Measurements from ENCODE around the gene NRN1L.
"Not testable (repeated sequence)": the region's sequence is repeated elsewhere in the genome, so short reads cannot be mapped to it uniquely, and the experiment has no call there.

NRN1L gene

GRCh38 chr16:67860589-67861398 is 23.9 kb upstream of the NRN1L start:
- no peak for DNase-seq (ENCODE audit: low read depth, low spot score)
- no peak overlapping the region for H3K4me3 ChIP-seq (ENCODE audit: low read length)
- H3K27me3 ChIP-seq (ENCODE audit: control insufficient read depth, insufficient read depth, low read length), result no peaks in the 10 kb centered on the region
- WGBS (ENCODE audit: insufficient coverage, insufficient read length), result no CpG with 5 or more reads among the region's 8 CpGs
- peaks cover 4% of the 10 kb centered on the region; the same call in 1 of the 2 replicates for H3K4me1 ChIP-seq (ENCODE audit: control insufficient read depth, insufficient read depth, low read length)
- no peak overlapping the region for H3K27ac ChIP-seq (ENCODE audit: low read length)
- peaks cover 13% of the 10 kb centered on the region for H3K36me3 ChIP-seq (ENCODE audit: control insufficient read depth, insufficient read depth, low read length)
- H3K9me3 ChIP-seq (ENCODE audit: control insufficient read depth, insufficient read depth, low read length), result no peaks in the 10 kb centered on the region

GRCh38 chr16:67861877-67862276 is 22.8 kb upstream of the NRN1L start:
- H3K36me3 ChIP-seq (ENCODE audit: control insufficient read depth, insufficient read depth, low read length), result peaks cover 13% of the 10 kb centered on the region
- peaks cover 3% of the 10 kb centered on the region; the same call in 1 of the 2 replicates for H3K4me1 ChIP-seq (ENCODE audit: control insufficient read depth, insufficient read depth, low read length)
- H3K4me3 ChIP-seq (ENCODE audit: low read length), result no peak overlapping the region
- no peaks in the 10 kb centered on the region for H3K9me3 ChIP-seq (ENCODE audit: control insufficient read depth, insufficient read depth, low read length)
- H3K27me3 ChIP-seq (ENCODE audit: control insufficient read depth, insufficient read depth, low read length), result no peaks in the 10 kb centered on the region
- WGBS (ENCODE audit: insufficient coverage, insufficient read length), result no CpG with 5 or more reads among the region's 6 CpGs
- DNase-seq (ENCODE audit: low read depth, low spot score), result no peak
- H3K27ac ChIP-seq (ENCODE audit: low read length), result no peak overlapping the region

GRCh38 chr16:67862623-67863583 is 21.8 kb upstream of the NRN1L start:
- no peaks in the 10 kb centered on the region for H3K27me3 ChIP-seq (ENCODE audit: control insufficient read depth, insufficient read depth, low read length)
- no peak overlapping the region for H3K4me3 ChIP-seq (ENCODE audit: low read length)
- H3K36me3 ChIP-seq (ENCODE audit: control insufficient read depth, insufficient read depth, low read length), result peaks cover 15% of the 10 kb centered on the region
- no peak for DNase-seq (ENCODE audit: low read depth, low spot score)
- WGBS (ENCODE audit: insufficient coverage, insufficient read length), result no CpG with 5 or more reads among the region's 11 CpGs
- no peaks in the 10 kb centered on the region for H3K4me1 ChIP-seq (ENCODE audit: control insufficient read depth, insufficient read depth, low read length)
- H3K27ac ChIP-seq (ENCODE audit: low read length), result no peak overlapping the region
- no peaks in the 10 kb centered on the region for H3K9me3 ChIP-seq (ENCODE audit: control insufficient read depth, insufficient read depth, low read length)

- no CpG with 5 or more reads among the region's 6 CpGs for WGBS (ENCODE audit: insufficient coverage, insufficient read length)
- H3K4me1 ChIP-seq (ENCODE audit: control insufficient read depth, insufficient read depth, low read length); H3K9me3 ChIP-seq (ENCODE audit: control insufficient read depth, insufficient read depth, low read length); H3K4me3 ChIP-seq (ENCODE audit: low read length); H3K27me3 ChIP-seq (ENCODE audit: control insufficient read depth, insufficient read depth, low read length); DNase-seq (ENCODE audit: low read depth, low spot score); H3K27ac ChIP-seq (ENCODE audit: low read length): not testable (repeated sequence)
- H3K36me3 ChIP-seq (ENCODE audit: control insufficient read depth, insufficient read depth, low read length), result peaks cover 19% of the 10 kb centered on the region
Observed at GRCh38 chr16:67864044-67864443, 20.6 kb upstream of the NRN1L start.

- H3K27me3 ChIP-seq (ENCODE audit: control insufficient read depth, insufficient read depth, low read length), result no peaks in the 10 kb centered on the region
- H3K27ac ChIP-seq (ENCODE audit: low read length), result no peak overlapping the region
- WGBS (ENCODE audit: insufficient coverage, insufficient read length), result no CpG with 5 or more reads among the region's 2 CpGs
Observed at GRCh38 chr16:67864594-67864993, 20.1 kb upstream of the NRN1L start.

GRCh38 chr16:67865318-67865717 is 19.4 kb upstream of the NRN1L start:
- Histone ChIP-seq H3K4me1 (ENCODE audit: control insufficient read depth, insufficient read depth, low read length) (no peaks in the 10 kb centered on the region), H3K27me3 (ENCODE audit: control insufficient read depth, insufficient read depth, low read length) (no peaks in the 10 kb centered on the region), H3K9me3 (ENCODE audit: control insufficient read depth, insufficient read depth, low read length) (no peaks in the 10 kb centered on the region), H3K36me3 (ENCODE audit: control insufficient read depth, insufficient read depth, low read length) (peaks cover 19% of the 10 kb centered on the region), H3K4me3 (ENCODE audit: low read length) (no peak overlapping the region), H3K27ac (ENCODE audit: low read length) (no peak overlapping the region)
- WGBS (ENCODE audit: insufficient coverage, insufficient read length), result no CpG with 5 or more reads among the region's 2 CpGs
- no peak for DNase-seq (ENCODE audit: low read depth, low spot score)

More at GRCh38 chr16:67864594-67864993, 20.1 kb upstream of the NRN1L start:
- no peaks in the 10 kb centered on the region for H3K4me1 ChIP-seq (ENCODE audit: control insufficient read depth, insufficient read depth, low read length)
- H3K9me3 ChIP-seq (ENCODE audit: control insufficient read depth, insufficient read depth, low read length), result no peaks in the 10 kb centered on the region
- no peak for DNase-seq (ENCODE audit: low read depth, low spot score)
- H3K4me3 ChIP-seq (ENCODE audit: low read length), result no peak overlapping the region
- peaks cover 19% of the 10 kb centered on the region for H3K36me3 ChIP-seq (ENCODE audit: control insufficient read depth, insufficient read depth, low read length)

GRCh38 chr16:67868290-67868689 is 16.4 kb upstream of the NRN1L start:
- no CpG with 5 or more reads among the region's 6 CpGs for WGBS (ENCODE audit: insufficient coverage, insufficient read length)
- Histone ChIP-seq H3K4me1 (ENCODE audit: control insufficient read depth, insufficient read depth, low read length) (no peaks in the 10 kb centered on the region; the same call in 1 of the 2 replicates), H3K36me3 (ENCODE audit: control insufficient read depth, insufficient read depth, low read length) (peaks cover 14% of the 10 kb centered on the region; the same call in 1 of the 2 replicates), H3K27me3 (ENCODE audit: control insufficient read depth, insufficient read depth, low read length) (no peaks in the 10 kb centered on the region), H3K27ac (ENCODE audit: low read length) (no peak overlapping the region), H3K4me3 (ENCODE audit: low read length) (no peak overlapping the region), H3K9me3 (ENCODE audit: control insufficient read depth, insufficient read depth, low read length) (no peaks in the 10 kb centered on the region)
- DNase-seq (ENCODE audit: low read depth, low spot score), result no peak

- WGBS (ENCODE audit: insufficient coverage, insufficient read length), result no CpG with 5 or more reads among the region's 7 CpGs
- H3K4me1 ChIP-seq (ENCODE audit: control insufficient read depth, insufficient read depth, low read length), result peaks cover 1% of the 10 kb centered on the region; the same call in 1 of the 2 replicates
- no peak overlapping the region for H3K27ac ChIP-seq (ENCODE audit: low read length)
- H3K4me3 ChIP-seq (ENCODE audit: low read length), result no peak overlapping the region
- peaks cover 14% of the 10 kb centered on the region; the same call in 1 of the 2 replicates for H3K36me3 ChIP-seq (ENCODE audit: control insufficient read depth, insufficient read depth, low read length)
- no peaks in the 10 kb centered on the region for H3K9me3 ChIP-seq (ENCODE audit: control insufficient read depth, insufficient read depth, low read length)
- H3K27me3 ChIP-seq (ENCODE audit: control insufficient read depth, insufficient read depth, low read length), result no peaks in the 10 kb centered on the region
- DNase-seq (ENCODE audit: low read depth, low spot score), result no peak
Observed at GRCh38 chr16:67869653-67870052, 15.0 kb upstream of the NRN1L start.

GRCh38 chr16:67871256-67871655 is 13.4 kb upstream of the NRN1L start:
- no peak overlapping the region for H3K4me3 ChIP-seq (ENCODE audit: low read length)
- no peak overlapping the region for H3K27ac ChIP-seq (ENCODE audit: low read length)
- H3K36me3 ChIP-seq (ENCODE audit: control insufficient read depth, insufficient read depth, low read length), result peaks cover 8% of the 10 kb centered on the region; the same call in 1 of the 2 replicates
- no CpG with 5 or more reads among the region's 3 CpGs for WGBS (ENCODE audit: insufficient coverage, insufficient read length)
- H3K27me3 ChIP-seq (ENCODE audit: control insufficient read depth, insufficient read depth, low read length), result no peaks in the 10 kb centered on the region
- peaks cover 1% of the 10 kb centered on the region; the same call in 1 of the 2 replicates for H3K4me1 ChIP-seq (ENCODE audit: control insufficient read depth, insufficient read depth, low read length)
- no peak for DNase-seq (ENCODE audit: low read depth, low spot score)
- no peaks in the 10 kb centered on the region for H3K9me3 ChIP-seq (ENCODE audit: control insufficient read depth, insufficient read depth, low read length)

- no CpG with 5 or more reads among the region's 2 CpGs for WGBS (ENCODE audit: insufficient coverage, insufficient read length)
- Histone ChIP-seq H3K36me3 (ENCODE audit: control insufficient read depth, insufficient read depth, low read length) (peaks cover 8% of the 10 kb centered on the region; the same call in 1 of the 2 replicates), H3K9me3 (ENCODE audit: control insufficient read depth, insufficient read depth, low read length) (no peaks in the 10 kb centered on the region), H3K4me3 (ENCODE audit: low read length) (no peak overlapping the region), H3K4me1 (ENCODE audit: control insufficient read depth, insufficient read depth, low read length) (peaks cover 1% of the 10 kb centered on the region; the same call in 1 of the 2 replicates), H3K27ac (ENCODE audit: low read length) (no peak overlapping the region), H3K27me3 (ENCODE audit: control insufficient read depth, insufficient read depth, low read length) (no peaks in the 10 kb centered on the region)
- no peak for DNase-seq (ENCODE audit: low read depth, low spot score)
Observed at GRCh38 chr16:67872131-67872630, 12.5 kb upstream of the NRN1L start.

Data from iPS DF 6.9 (cell line).